CD4-positive, CD25-positive, alpha-beta regulatory T cell (primary cell): ENCODE results near the gene GALNT18. TPM values are rescaled to one million over a fixed set of nuclear protein-coding genes. Genes with fewer than 3 reads are reported as not detected.

Experiments
- ATAC-seq, 2 donors: fragments of 150-1000 bp; cut with Tn5 transposase; one replicate each; pipeline ENCODE4 v1.10.0; 2021; ENCODE audit warnings: low read depth in 2 of 2, moderate number of reproducible peaks in 2 of 2, moderate library complexity in 1 of 2
- DNase-seq, 3 donors: peaks; one replicate each; pipeline versions ENCODE4 v3.0.0 to v3.0.0-alpha.2; 2012 to 2022; ENCODE audit warnings: mixed read lengths in 1 of 3
- H3K27ac ChIP-seq: one replicate; pipeline ENCODE4 v1.7.0; 2013; ENCODE audit warnings: mild to moderate bottlenecking, low read length; ENCODE audit not compliant: insufficient read depth, poor library complexity, severe bottlenecking
- H3K27me3 ChIP-seq: one replicate; pipeline ENCODE4 v1.7.0; 2013; ENCODE audit warnings: low read length; ENCODE audit not compliant: control insufficient read depth, insufficient read depth
- H3K36me3 ChIP-seq: one replicate; pipeline ENCODE4 v1.7.0; 2013; ENCODE audit warnings: mild to moderate bottlenecking, low read length, moderate library complexity; ENCODE audit not compliant: control insufficient read depth, insufficient read depth
- H3K4me1 ChIP-seq: 2 replicates; pipeline ENCODE4 v1.7.0; 2013; ENCODE audit warnings: mild to moderate bottlenecking, low read length; ENCODE audit not compliant: insufficient read depth, control insufficient read depth, poor library complexity, severe bottlenecking
- H3K4me3 ChIP-seq: one replicate; pipeline ENCODE4 v1.7.0; 2013; ENCODE audit warnings: low read depth, mild to moderate bottlenecking, low read length, moderate library complexity
- H3K9me3 ChIP-seq, 2 experiments: 1 replicate in 1 of 2; 2 replicates in 1 of 2; pipeline ENCODE4 v1.7.0; 2013; ENCODE audit warnings: low read length in 2 of 2, mild to moderate bottlenecking in 1 of 2, moderate library complexity in 1 of 2; ENCODE audit not compliant: control insufficient read depth in 2 of 2
- H3K27ac Mint-ChIP-seq, 3 donors: one replicate each; pipeline ENCODE4 v1.8.0; 2020 to 2022; ENCODE audit warnings: mild to moderate bottlenecking in 3 of 3, mixed read lengths in 3 of 3, moderate library complexity in 2 of 3
- H3K27me3 Mint-ChIP-seq: one replicate; pipeline ENCODE4 v1.8.0; 2022; ENCODE audit warnings: mild to moderate bottlenecking, mixed read lengths
- H3K36me3 Mint-ChIP-seq: one replicate; pipeline ENCODE4 v1.8.0; 2020; ENCODE audit warnings: mixed read lengths
- H3K4me1 Mint-ChIP-seq, 4 donors: one replicate each; pipeline ENCODE4 v1.8.0; 2020 to 2022; ENCODE audit warnings: mixed read lengths in 4 of 4, mild to moderate bottlenecking in 1 of 4
- H3K4me3 Mint-ChIP-seq, 4 donors: one replicate each; pipeline ENCODE4 v1.8.0; 2020 to 2022; ENCODE audit warnings: mild to moderate bottlenecking in 4 of 4, mixed read lengths in 4 of 4, moderate library complexity in 3 of 4
- H3K9me3 Mint-ChIP-seq, 7 donors: one replicate each; pipeline ENCODE4 v1.8.0; 2020 to 2022; ENCODE audit warnings: mixed read lengths in 7 of 7, mild to moderate bottlenecking in 3 of 7, moderate library complexity in 2 of 7
- polyA plus RNA-seq, 4 donors: library from polyadenylated mRNA; unstranded; fragments of 300-500 nt; fragmentation: Illumina TruSeq; gene quantifications; one replicate each; pipeline ENCODE4 v1.2.3, GENCODE V29; 2021
- total RNA-seq: library from RNA; stranded (reverse); gene quantifications from one replicate; pipeline ENCODE4 v1.2.3, GENCODE V29; 2022

The GALNT18 gene
- total and polyA plus RNA-seq, 5 donors from 2014 or later, result 0.10 TPM; not detected in 4

DNA sequence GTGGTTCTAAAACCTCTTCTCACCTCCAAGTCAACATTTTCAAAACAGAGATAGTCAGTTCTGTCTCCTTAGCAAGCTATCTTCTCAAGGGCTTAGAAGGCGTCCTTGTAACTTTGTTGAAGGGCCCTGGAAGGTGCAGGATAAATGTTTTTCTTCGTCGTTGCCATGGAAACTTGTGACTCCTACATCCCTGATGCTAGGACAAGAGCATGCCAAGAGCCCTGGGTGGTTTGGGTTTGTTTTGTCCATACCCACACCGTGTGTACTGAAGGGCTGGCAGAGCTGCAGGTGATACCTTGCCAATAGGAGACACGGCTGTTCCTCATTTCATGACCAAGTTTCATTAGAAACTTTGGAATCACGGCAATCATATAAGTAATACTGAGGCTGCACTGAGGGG lies 81.6 kb downstream of the GALNT18 start:
- Mint-ChIP-seq H3K4me3 (no peak overlapping the region), H3K4me1 (no peaks in the 10 kb centered on the region), H3K27me3 (no peaks in the 10 kb centered on the region), H3K36me3 (no peaks in the 10 kb centered on the region), H3K27ac (no peak overlapping the region), H3K9me3 (no peaks in the 10 kb centered on the region)
- no peaks in the 10 kb centered on the region for H3K4me1 ChIP-seq
- H3K27ac ChIP-seq, result no peak overlapping the region
- ATAC-seq (no peak), DNase-seq (no peak)
- H3K4me3 ChIP-seq, result no peak overlapping the region
- no peaks in the 10 kb centered on the region for H3K36me3 ChIP-seq
- no peaks in the 10 kb centered on the region for H3K27me3 ChIP-seq
- H3K9me3 ChIP-seq, result no peaks in the 10 kb centered on the region

DNA sequence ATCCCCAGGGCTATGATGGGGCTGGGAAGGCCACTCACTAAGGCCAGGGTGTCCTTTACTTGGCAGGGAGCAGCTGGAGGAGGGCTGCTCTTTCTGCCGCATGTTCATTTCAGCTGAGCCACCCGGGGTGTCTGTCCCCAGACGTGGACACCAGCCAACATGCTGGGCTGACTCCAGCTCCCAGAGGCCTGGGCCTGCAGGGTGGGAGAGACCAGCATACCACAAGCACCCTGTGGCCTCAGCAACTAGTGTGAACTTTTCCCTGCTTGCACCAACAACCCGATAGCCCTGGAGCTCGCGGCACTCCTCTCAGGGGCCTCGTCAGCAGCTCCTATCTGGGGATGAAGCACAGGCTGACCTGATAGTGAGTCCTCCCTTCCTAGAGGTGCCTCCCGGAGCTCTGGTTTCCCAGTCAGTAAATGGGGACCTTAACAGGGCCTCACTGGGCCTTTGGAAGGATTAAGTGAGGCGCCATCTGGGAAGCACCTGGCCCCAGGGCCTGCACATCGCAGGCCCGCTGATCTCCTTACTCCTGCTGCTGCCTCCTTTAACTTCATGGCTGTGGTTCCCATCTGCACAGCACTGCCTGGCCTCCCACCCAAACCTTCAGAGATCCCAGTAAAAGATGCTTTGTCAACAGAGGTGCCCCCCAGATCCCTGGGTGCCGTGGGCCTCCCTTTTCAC lies 83.4 kb downstream of the GALNT18 start:
- no peak for ATAC-seq
- H3K27ac Mint-ChIP-seq, result no peak overlapping the region

DNA sequence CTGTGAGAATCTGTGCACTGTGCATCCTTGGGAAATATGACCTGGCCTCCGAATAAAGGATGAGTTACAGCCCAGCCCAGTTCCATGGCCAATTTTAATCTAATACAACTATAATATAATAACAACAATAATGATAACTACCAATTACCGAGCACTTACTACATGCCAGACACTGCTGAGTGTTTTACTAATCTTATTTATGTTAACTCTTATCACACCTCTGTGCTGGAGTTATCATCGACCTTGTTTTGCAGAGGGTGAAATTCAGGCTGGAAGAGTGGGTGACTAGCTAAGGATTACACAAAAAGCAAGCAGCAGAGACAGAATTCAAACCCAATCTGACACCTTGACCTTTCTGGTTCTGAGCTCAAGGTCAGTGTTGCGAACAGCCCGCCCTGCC lies 83.9 kb downstream of the GALNT18 start:
- no peak overlapping the region for H3K4me3 Mint-ChIP-seq
- no peaks in the 10 kb centered on the region for H3K27me3 Mint-ChIP-seq
- DNase-seq (no peak), ATAC-seq (no peak)
- no peaks in the 10 kb centered on the region for H3K36me3 Mint-ChIP-seq
- H3K9me3 Mint-ChIP-seq, result no peaks in the 10 kb centered on the region
- no peaks in the 10 kb centered on the region for H3K9me3 ChIP-seq
- no peaks in the 10 kb centered on the region for H3K27me3 ChIP-seq
- no peaks in the 10 kb centered on the region for H3K36me3 ChIP-seq
- H3K4me1 ChIP-seq, result no peaks in the 10 kb centered on the region
- no peaks in the 10 kb centered on the region for H3K4me1 Mint-ChIP-seq
- H3K27ac Mint-ChIP-seq, result no peak overlapping the region
- H3K4me3 ChIP-seq, result no peak overlapping the region
- H3K27ac ChIP-seq, result no peak overlapping the region

More for the DNA sequence above, 83.4 kb downstream of the GALNT18 start:
- no peaks in the 10 kb centered on the region for H3K9me3 Mint-ChIP-seq
- H3K4me1 Mint-ChIP-seq, result no peaks in the 10 kb centered on the region
- no peak for DNase-seq
- Histone ChIP-seq H3K36me3 (no peaks in the 10 kb centered on the region), H3K9me3 (no peaks in the 10 kb centered on the region), H3K27ac (no peak overlapping the region), H3K27me3 (no peaks in the 10 kb centered on the region), H3K4me1 (no peaks in the 10 kb centered on the region), H3K4me3 (no peak overlapping the region)
- H3K4me3 Mint-ChIP-seq, result no peak overlapping the region
- no peaks in the 10 kb centered on the region for H3K27me3 Mint-ChIP-seq
- H3K36me3 Mint-ChIP-seq, result no peaks in the 10 kb centered on the region

DNA sequence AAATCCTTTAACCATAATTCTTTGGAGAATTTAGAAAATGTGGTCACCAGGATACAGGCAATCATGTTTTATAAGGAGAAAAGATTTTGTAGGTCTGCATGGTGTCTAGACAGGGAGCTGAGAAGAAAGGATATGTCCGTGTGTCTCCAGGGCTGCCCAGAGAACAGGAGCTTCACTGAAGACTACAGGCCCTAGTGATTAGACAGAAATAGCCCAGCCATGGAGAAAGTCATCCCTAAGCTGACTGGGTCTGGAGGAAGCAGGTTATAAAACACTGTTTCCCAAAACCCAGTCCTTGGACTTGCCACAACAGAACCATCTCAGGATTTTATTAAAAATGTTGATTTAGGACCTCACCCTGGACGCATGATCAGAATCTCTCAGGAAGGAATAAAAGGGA lies 84.4 kb downstream of the GALNT18 start:
- no peaks in the 10 kb centered on the region for H3K36me3 ChIP-seq
- H3K27me3 Mint-ChIP-seq, result no peaks in the 10 kb centered on the region
- no peaks in the 10 kb centered on the region for H3K36me3 Mint-ChIP-seq
- H3K9me3 Mint-ChIP-seq, result no peaks in the 10 kb centered on the region
- no peaks in the 10 kb centered on the region for H3K4me1 Mint-ChIP-seq
- no peaks in the 10 kb centered on the region for H3K27me3 ChIP-seq
- no peak overlapping the region for H3K27ac Mint-ChIP-seq
- H3K9me3 ChIP-seq, result no peaks in the 10 kb centered on the region
- H3K4me3 ChIP-seq, result no peak overlapping the region
- H3K4me1 ChIP-seq, result no peaks in the 10 kb centered on the region
- H3K27ac ChIP-seq, result no peak overlapping the region
- DNase-seq (no peak), ATAC-seq (no peak)
- no peak overlapping the region for H3K4me3 Mint-ChIP-seq

DNA sequence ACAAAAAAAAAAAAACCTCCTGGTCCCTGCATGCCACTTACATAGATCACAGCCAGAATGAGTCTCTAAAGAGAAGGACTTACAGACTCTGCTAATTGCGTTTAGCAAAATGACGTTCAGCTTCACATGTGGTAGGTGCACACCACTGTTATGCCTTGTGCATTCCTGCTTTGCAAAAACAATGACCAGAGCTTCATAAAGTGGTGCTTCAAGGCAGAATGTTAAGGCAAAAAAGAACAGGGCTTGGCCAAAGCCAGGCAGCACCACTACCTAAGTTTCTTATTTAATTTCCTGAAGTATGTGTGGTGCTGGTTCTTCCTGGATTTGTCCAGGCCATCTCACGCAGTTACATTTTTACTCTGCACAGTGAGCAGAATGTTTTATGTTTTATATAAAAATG lies 85.2 kb downstream of the GALNT18 start:
- no peaks in the 10 kb centered on the region for H3K4me1 Mint-ChIP-seq
- no peak overlapping the region for H3K27ac ChIP-seq
- ATAC-seq (no peak), DNase-seq (no peak)
- H3K27ac Mint-ChIP-seq, result no peak overlapping the region
- H3K9me3 Mint-ChIP-seq, result peaks cover 0 to 1% (median 0%) of the 10 kb centered on the region in 7 donors
- no peaks in the 10 kb centered on the region for H3K27me3 ChIP-seq
- H3K9me3 ChIP-seq, result no peaks in the 10 kb centered on the region
- no peak overlapping the region for H3K4me3 ChIP-seq
- no peaks in the 10 kb centered on the region for H3K36me3 Mint-ChIP-seq
- H3K27me3 Mint-ChIP-seq, result no peaks in the 10 kb centered on the region
- no peaks in the 10 kb centered on the region for H3K36me3 ChIP-seq
- no peak overlapping the region for H3K4me3 Mint-ChIP-seq
- H3K4me1 ChIP-seq, result no peaks in the 10 kb centered on the region

DNA sequence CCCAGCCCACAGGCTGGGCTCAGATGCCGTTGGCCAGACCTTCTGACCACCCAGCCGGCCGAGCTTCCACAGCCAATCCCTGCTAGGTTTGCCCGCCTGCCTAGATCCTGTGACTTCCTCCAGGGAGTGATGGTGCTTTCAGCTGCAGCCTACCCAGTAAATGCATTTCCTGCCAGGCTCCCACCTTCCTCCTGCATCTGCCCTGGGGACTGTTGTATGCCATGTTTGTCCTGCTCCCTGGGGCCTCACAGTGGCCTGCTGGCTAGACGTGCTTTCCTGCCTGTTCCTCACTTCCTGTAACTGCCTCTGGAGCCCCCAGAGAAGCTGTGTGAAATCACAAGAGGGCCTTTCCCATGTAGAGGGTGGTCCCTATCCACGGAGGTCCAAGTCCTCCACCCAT lies 86.2 kb downstream of the GALNT18 start:
- Histone ChIP-seq H3K4me3 (no peak overlapping the region), H3K9me3 (no peaks in the 10 kb centered on the region), H3K27ac (no peak overlapping the region), H3K36me3 (no peaks in the 10 kb centered on the region), H3K4me1 (no peaks in the 10 kb centered on the region), H3K27me3 (no peaks in the 10 kb centered on the region)
- no peak for DNase-seq
- no peaks in the 10 kb centered on the region for H3K4me1 Mint-ChIP-seq
- peaks cover 0 to 3% (median 0%) of the 10 kb centered on the region in 7 donors for H3K9me3 Mint-ChIP-seq
- H3K27ac Mint-ChIP-seq, result no peak overlapping the region
- no peak for ATAC-seq
- no peaks in the 10 kb centered on the region for H3K36me3 Mint-ChIP-seq
- H3K4me3 Mint-ChIP-seq, result no peak overlapping the region
- no peaks in the 10 kb centered on the region for H3K27me3 Mint-ChIP-seq

DNA sequence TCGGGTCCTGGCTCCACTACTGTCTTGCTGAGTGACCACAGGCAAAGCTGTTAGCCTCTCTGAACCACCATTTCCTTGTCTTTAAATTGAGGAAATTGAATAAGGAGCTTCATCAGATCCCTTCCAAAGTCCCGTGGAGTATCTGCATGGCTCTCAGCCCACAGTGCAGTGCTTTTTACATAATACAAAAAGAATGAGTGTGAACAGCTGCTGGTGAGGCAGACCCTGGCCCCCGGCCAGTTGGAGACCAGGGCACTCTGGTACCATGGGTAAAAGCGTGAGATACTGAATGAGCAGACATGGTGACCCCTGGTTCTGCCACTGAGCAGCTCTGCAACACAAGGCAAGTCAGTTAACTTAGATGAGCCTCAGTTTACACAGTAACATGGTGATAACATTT lies 86.8 kb downstream of the GALNT18 start:
- H3K9me3 ChIP-seq, result no peaks in the 10 kb centered on the region
- Mint-ChIP-seq H3K4me3 (no peak overlapping the region), H3K36me3 (no peaks in the 10 kb centered on the region), H3K9me3 (peaks cover 0 to 3% (median 0%) of the 10 kb centered on the region in 7 donors), H3K4me1 (no peaks in the 10 kb centered on the region), H3K27me3 (no peaks in the 10 kb centered on the region), H3K27ac (no peak overlapping the region)
- no peaks in the 10 kb centered on the region for H3K27me3 ChIP-seq
- no peak overlapping the region for H3K27ac ChIP-seq
- no peaks in the 10 kb centered on the region for H3K4me1 ChIP-seq
- H3K4me3 ChIP-seq, result no peak overlapping the region
- no peak for DNase-seq
- no peaks in the 10 kb centered on the region for H3K36me3 ChIP-seq
- ATAC-seq, result no peak

DNA sequence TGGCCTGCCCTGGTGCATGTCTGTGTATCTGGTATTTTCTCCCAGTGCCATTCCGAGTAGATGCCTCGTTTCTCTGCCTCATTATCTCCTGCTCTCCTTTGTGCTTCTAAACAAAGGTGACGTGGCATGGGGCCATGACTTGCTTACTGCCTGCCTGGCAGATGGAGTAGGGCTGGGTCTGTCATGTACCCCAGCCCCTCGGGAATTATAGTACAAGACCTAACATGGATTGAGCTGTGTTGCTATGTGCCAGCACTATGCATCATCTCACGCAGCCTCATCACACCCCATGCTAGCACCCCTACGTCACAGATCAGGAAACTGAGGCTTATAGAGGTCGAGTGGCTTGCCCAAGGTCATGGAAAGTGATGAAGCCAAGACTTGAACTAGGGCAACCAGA lies 88.1 kb downstream of the GALNT18 start:
- H3K27ac ChIP-seq, result no peak overlapping the region
- ATAC-seq (no peak), DNase-seq (no peak)
- no peak overlapping the region for H3K4me3 Mint-ChIP-seq
- H3K36me3 Mint-ChIP-seq, result no peaks in the 10 kb centered on the region
- H3K4me1 ChIP-seq, result no peaks in the 10 kb centered on the region
- no peak overlapping the region for H3K27ac Mint-ChIP-seq
- no peaks in the 10 kb centered on the region for H3K36me3 ChIP-seq
- H3K4me1 Mint-ChIP-seq, result no peaks in the 10 kb centered on the region
- H3K9me3 Mint-ChIP-seq, result peaks cover 0 to 3% (median 0%) of the 10 kb centered on the region in 7 donors
- no peak overlapping the region for H3K4me3 ChIP-seq
- H3K9me3 ChIP-seq, result no peaks in the 10 kb centered on the region
- no peaks in the 10 kb centered on the region for H3K27me3 Mint-ChIP-seq
- no peaks in the 10 kb centered on the region for H3K27me3 ChIP-seq
